HG02798 (cell line): Measurements from ENCODE around the gene SATB2.

Experiments used
- ATAC-seq: cut with Tn5 transposase; IDR thresholded peaks from one replicate; pipeline ENCODE4 v1.9.1; 2021; ENCODE audit warnings: mild to moderate bottlenecking; ENCODE audit not compliant: unreplicated experiment, poor library complexity

Gene SATB2

DNA sequence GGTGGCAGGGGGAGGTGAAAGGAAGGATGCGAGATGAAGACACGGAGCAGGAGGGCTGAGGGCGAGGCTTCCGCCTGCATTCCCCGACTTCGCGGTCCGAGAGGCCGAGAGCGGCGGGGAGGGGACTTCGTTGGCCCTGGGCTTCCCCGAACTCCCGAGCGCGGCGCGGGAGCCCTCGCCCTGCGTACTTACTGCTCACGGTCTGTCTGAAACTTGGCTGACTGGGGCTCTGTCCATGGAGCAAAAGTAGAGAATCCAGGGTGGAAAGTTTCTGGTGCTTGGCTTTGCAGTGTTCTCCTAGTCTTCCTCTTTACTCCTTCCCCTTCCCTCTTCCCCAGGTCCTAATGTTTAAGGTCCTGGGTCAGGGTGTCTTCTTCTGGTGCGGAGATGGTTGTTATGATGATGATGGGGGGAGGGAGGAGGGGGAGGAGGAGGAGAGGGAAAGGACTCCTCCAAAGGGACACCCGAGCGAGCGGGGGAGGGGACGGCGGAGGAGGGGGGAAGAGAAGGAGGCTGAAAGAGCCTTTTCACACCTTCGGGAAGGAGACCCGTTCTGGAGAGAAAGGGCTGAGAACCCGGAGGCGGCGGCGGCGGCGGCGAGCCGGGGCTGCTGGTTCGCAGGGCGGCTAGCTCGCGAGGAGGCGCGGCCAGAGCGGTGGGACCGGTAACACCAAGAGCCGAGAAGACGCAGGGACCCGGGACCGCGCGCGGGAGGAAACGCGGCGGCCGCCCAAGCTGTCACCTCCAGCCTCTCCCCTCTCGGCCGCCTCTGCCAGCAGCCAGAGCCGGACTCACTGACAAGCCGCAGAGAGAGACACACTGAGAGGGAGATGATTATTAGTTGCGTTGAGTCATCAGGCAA is at the start of gene SATB2:
Gene SATB2, minus strand, starts transcription at position 793 of the 862 bp plus-strand sequence. CDS start 1,902 bp downstream, outside the sequence.
- ATAC-seq, result peak; percentile 19

- no peak for ATAC-seq
Measured at GRCh38 chr2:199505755-199506403, 48.1 kb upstream of the SATB2 start.

- no peak for ATAC-seq
Measured at GRCh38 chr2:199503148-199503547, 45.4 kb upstream of the SATB2 start.

DNA sequence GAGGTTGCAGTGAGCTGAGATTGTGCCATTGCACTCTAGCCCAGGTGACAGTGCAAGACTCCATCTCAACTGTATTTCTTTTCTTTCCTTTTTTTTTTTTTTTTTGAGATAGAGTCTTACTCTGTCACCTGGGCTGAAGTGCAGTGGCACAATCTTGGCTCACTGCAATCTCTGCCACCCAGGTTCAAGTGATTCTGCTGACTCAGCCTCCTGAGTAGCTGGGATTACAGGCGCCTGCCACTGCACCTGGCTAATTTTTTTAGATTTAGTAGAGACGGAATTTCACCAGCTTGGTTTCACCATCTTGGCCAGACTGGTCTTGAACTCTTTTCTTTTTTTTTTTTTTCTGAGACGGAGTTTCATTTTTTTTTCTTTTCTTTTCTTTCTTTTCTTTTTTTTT is 41.3 kb upstream of the SATB2 start:
- no peak for ATAC-seq

GRCh38 chr2:199495147-199495546 is 37.4 kb upstream of the SATB2 start:
- ATAC-seq, result no peak

DNA sequence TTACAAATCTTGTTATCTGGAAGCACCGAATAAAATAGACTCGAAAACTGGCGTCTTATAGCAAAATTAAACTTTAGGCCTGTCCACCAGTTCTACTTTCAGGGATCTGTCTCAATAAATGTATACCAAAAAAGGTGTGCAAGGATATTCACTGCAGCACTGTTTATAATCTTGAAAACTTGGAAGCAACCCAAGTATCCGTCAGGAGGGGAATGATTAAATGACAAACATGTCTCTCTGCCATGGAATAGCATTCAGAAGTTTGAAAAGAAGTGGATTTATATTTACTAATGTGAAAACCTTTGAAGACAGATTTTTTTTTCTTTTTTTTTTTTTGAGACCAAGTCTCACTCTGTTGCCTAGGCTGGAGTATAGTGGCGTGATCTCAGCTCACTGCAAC is 32.3 kb upstream of the SATB2 start:
- no peak for ATAC-seq

DNA sequence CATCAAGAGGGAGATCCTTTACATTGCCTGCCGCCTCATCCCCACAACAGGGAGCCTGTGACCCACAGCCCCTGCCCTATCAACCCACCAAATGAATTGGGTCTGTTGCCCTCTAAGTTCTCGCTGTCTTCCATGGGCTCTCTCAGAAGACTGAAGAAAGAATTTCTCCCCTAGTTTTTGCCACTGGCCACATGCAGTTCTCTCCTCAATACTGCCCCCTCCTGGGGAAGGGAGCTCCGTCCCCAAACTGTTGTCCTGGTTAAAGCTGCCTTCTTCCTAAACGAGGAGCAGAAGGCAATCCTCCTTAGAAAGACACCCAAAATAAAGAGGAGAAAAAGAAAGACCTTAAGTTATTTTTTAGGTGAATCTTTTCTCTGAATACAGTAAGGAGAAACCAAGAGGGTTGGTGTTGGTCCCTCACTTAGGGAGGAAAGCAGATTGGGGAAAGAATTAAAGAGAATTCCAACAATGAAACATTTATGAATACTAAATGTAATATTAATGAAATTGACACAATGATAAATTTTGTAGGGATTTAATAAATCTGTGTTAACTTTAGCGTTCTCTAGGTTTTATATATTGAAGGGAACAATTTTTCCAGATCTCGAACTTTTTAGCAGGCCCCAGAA is 31.1 kb upstream of the SATB2 start:
- ATAC-seq, result peak; percentile 72

- peak; percentile 73 for ATAC-seq
Measured at GRCh38 chr2:199485732-199486335, 28.1 kb upstream of the SATB2 start.

DNA sequence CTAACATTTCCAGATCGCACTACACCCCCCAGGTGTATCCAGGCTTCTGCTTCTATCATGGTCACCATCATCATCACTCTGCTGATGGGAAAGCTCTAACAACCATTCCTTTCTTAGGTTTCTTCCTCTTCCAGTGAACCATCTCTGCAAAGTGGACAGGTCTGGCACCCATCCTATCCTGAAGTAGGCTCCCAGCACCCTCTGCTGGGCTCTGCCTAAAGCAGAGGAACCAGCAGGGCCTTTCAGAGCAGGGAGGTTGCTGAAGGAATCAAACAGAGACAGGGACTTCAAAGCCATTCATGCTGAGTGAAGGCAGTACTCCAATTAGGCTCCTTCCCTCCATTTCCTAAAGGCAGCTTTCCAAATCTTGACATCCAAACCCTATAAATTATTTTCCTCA is 27.2 kb upstream of the SATB2 start:
- no peak for ATAC-seq

DNA sequence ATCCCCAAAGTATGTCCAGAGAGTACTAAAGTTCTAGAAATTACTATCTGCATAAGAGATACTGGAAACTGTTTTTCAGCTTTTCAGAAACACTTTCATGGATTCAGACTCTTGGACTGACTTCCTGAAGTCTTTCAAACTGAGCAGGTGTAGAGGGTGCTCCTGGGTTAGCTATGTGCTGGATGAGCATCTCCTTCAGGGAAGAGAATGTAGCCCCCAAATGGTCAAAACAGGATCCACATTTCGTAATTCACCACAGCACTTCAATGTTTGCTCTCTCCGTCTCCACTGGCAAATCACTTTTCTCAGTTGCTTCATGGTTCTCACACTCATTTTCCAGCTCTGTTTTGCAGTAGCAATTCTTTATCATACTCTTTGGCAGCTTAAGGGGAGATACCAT is 23.2 kb upstream of the SATB2 start:
- no peak for ATAC-seq

DNA sequence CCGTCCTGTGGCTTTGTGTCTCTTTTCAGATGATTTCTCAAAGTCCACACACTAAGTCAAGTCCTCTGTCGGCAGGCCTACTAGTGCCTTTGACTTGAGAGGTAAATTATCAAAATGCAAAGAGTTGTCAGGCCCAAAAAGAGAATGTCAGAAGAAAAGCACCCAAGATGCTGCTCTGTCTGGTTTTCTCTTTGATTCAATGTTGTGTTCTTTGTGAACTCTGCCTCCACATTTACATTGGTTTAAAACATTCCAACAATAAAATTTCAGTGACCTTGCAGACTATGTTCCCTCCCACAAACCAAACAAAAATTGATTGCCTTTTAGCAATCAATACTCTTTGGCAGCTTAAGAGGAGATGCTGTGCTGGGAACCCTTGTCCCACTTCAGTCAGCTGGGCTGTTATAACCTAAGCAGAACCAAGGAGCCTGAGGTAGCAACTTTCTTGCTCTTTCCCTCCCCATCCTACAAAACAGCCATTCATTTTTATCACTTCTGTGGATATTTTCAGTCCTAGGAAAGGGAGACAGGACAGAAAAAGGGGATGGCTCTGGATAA is 19.6 kb upstream of the SATB2 start:
- no peak for ATAC-seq

DNA sequence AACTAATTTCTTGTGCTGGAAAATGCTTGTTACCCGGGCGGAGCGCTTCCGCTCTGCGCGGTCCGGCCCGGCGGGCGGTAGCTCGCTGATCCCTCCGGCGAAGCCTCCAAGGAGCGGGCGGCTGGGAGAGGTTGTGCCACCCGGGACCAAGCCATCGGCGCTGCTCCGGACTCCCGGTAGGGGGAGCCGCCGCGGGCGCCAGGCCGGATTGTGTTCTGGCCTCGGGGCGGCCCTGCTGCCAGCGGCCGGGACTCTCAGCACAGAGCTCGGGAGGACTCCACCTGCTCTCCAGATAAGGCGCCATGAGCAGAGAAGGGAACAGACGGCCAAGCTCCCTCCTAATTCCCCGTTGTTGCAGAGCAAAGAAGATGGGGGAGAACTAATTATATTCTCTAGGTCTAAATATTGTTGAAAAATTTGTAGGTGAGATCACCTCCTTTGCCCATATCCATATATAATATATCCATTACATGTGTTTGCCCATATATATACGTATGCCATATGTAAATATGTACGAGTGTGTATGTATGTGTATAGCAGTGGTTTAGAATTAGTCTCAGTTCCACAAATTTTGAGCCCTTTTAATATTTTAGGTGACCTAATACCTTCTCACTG is 13.8 kb upstream of the SATB2 start:
- peak; percentile 90 for ATAC-seq

DNA sequence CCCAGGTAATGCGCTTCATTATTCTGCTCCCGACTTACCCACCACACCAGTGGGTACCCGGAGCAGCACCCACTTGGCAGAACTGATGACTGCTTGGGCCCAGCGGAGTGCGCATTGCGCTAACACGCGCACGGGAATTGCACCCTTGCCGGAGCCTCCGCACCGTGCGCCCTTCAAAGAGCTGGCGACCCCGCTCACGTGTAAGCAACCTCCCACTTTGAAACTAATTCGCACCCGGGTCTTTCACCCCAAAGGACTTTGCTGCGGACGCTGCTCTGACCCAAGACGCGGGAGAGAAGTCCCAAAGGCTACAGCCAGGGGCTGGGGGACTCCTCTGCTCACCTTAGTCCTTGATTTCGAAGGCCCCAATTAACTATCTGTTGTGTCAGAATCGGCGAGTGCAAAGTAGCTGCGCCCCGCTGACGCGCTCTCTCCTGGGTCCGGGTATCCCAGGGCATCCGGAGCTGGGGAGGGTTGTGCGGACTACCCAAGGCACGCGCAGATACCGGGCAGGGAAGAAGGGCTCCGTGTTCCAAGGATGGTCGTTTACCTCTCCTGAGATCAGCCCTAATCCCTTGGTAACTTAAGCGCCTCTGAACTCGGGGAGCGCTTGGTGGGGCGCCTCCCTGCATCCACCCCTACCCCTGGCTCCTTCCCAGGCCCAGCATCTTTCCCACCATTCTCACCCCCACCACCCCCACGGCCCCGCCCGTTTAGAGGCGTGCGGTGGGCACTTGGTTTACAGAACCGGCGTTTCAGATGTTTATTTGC is 13.1 kb upstream of the SATB2 start:
- no peak for ATAC-seq

- no peak for ATAC-seq
Measured at GRCh38 chr2:199470361-199470671, 12.6 kb upstream of the SATB2 start.

DNA sequence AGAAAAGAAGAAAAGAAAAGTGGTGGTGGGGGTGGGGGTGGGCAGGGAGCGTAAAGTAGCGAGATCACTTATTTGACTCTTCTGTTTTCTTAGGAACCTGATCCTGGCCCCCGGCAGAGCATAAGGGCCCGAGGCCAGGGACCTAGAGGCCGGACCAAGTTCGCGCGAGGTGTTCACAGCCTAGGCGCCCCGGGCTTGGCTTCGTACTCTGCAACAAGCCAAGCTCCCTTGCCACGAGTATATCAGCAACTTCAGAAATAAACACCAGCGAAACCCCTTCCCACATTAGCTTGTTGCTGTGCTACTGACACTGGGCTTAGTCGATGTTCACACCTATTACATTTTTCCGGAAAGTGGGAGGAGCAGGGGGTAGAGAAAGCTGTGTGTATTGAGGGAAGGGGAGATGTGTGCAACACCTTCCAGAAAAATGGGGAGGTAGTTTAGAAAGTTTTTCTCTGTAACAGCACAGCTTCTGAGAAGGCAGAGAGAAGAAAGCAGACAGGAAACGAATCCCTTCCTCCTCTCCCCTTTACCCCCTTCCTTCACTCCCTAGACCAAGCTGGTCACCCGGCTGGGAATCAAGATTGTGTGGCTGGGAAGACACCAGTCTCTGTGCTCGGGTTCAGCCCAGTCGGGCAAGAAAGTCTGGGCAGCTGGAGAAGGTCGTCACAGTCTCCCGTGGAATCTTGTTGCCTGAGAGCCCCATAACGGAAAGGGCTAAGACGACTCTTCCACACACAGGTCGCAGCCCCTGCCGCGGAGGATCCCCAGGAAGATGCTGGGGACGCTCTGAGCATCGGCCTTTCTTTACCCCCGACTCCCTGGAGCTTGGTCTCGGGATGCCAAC is 12.0 kb upstream of the SATB2 start:
- ATAC-seq, result no peak

- no peak for ATAC-seq
Measured at GRCh38 chr2:199468561-199469513, 11.1 kb upstream of the SATB2 start.

- ATAC-seq, result no peak
Measured at GRCh38 chr2:199467066-199467822, 9.5 kb upstream of the SATB2 start.
